Adrenal gland (tissue), 12 donors: ENCODE data around the gene AFMID. TPM values are rescaled to one million over a fixed set of nuclear protein-coding genes. Genes with fewer than 3 reads are reported as not detected.

Experiments used
- DNase-seq, 7 donors: peaks; one replicate each; pipeline ENCODE4 v3.0.0-alpha.2; 2019 to 2020
- H3K27ac ChIP-seq, 5 donors: fragments of 200-600 bp; sonication (generic) in 4 of 5; 1 replicate in 3 of 5; 2 replicates in 2 of 5; pipeline versions ENCODE4 v1.5.1 to v1.8.0; 2016 to 2020; ENCODE audit warnings: mild to moderate bottlenecking in 1 of 5
- H3K27me3 ChIP-seq: fragments of 200-600 bp; 2 replicates; pipeline ENCODE4 v1.8.0; 2021
- H3K36me3 ChIP-seq, 2 donors: fragments of 200-600 bp; replicated peaks in 1 of 2; 1 replicate in 1 of 2; 2 replicates in 1 of 2; pipeline versions ENCODE4 v1.5.1 to v1.8.0; 2018 to 2022
- H3K4me1 ChIP-seq, 2 donors: fragments of 200-600 bp; replicated peaks in 1 of 2; 1 replicate in 1 of 2; 2 replicates in 1 of 2; pipeline versions ENCODE4 v1.5.1 to v1.8.0; 2018 to 2021
- H3K4me3 ChIP-seq, 4 donors: fragments of 200-600 bp; sonication (generic) in 3 of 4; one replicate each; pipeline ENCODE4 v1.5.1; 2016 to 2018
- H3K9me3 ChIP-seq, 3 donors: fragments of 200-600 bp; sonication (generic) in 1 of 3; replicated peaks in 1 of 3; 1 replicate in 2 of 3; 2 replicates in 1 of 3; pipeline versions ENCODE4 v1.5.1 to v1.8.0; 2016 to 2021
- CTCF ChIP-seq, 6 experiments: fragments of 450-650 bp in 4 of 6; fragments of 200-600 bp in 2 of 6; sonication (generic) in 1 of 6; IDR thresholded peaks; 1 replicate in 5 of 6; 2 replicates in 1 of 6; pipeline versions ENCODE4 v1.5.1 to v1.8.0; 2016 to 2021; ENCODE audit warnings: antibody characterized with exemption in 6 of 6, mild to moderate bottlenecking in 2 of 6, moderate library complexity in 1 of 6
- POLR2A ChIP-seq, 2 donors: fragments of 450-650 bp; IDR thresholded peaks; one replicate each; pipeline ENCODE4 v1.6.1; 2017; ENCODE audit warnings: antibody characterized with exemption in 2 of 2, mild to moderate bottlenecking in 2 of 2, moderate library complexity in 1 of 2
- WGBS, 4 donors: extraction: QIAGEN DNeasy Blood & Tissue Kit in 2 of 4; methylation state at CpG; one replicate each; pipeline versions ENCODE4 v1.1.5 to v1.1.7; 2013 to 2017; 5-methylcytosine and 5-hydroxymethylcytosine counted together
- intact Hi-C, 2 donors: fragments of 100-400 bp; cut with DNase I; formaldehyde crosslinking; loops; one replicate each; pipeline versions ENCODE4 v1.14.1 to v1.15.0; 2022 to 2023
- polyA plus RNA-seq, 3 donors: library from polyadenylated mRNA; stranded (reverse); fragments of 200-250 nt in 2 of 3; fragments of 350-450 nt in 1 of 3; fragmentation: Illumina TruSeq in 1 of 3; extraction: RNeasy Lipid Tissue Mini Kit (QIAGEN cat#74804) in 1 of 3; gene quantifications; one replicate each; pipeline ENCODE4 v1.2.3, GENCODE V29; 2013 to 2014
- total RNA-seq, 9 donors: library from RNA; depleted of rRNA in 4 of 9; stranded (reverse); fragments of >200 nt in 4 of 9; fragments of 120-200 nt in 1 of 9; fragmentation: NEBNext Ultra II Directional in 1 of 9; extraction: Animal tissue kit (Norgen Biotek cat#: 25700) in 1 of 9; gene quantifications; one replicate each; pipeline versions ENCODE4 v1.1.0 to v1.2.4, GENCODE V29; 2013 to 2023
- donor health status: healthy with polysubstance abuse.
- donor health status: Bipolar disorder and iron deficiency.
- donor health status: DM: yes; HTN: yes; CAD: no.
- donor health status: DM: no; HTN: no; CAD: no.
- donor health status: DM: no; HTN: no; CAD: no.
- donor health status: DM: yes; HTN: yes; CAD: no.

Gene AFMID
- total and polyA plus RNA-seq, 12 donors = 4.5 to 32.9 (median 16.9) TPM

- Histone ChIP-seq H3K9me3 (no peaks in the 10 kb centered on the region), H3K4me1 (no peaks in the 10 kb centered on the region), H3K27me3 (no peaks in the 10 kb centered on the region), H3K4me3 (no peak overlapping the region), H3K36me3 (no peaks in the 10 kb centered on the region), H3K27ac (no peak overlapping the region)
- intact Hi-C loops = no loop called here
- DNase-seq = no peak
- TF ChIP-seq CTCF (IDR thresholded peaks at IDR 0.05) (no peak), POLR2A (IDR thresholded peaks at IDR 0.05) (no peak)
- 82 to 88% (median 85%) methylated on average over 6 to 9 of the region's 9 CpGs for WGBS, 4 donors
Measured at GRCh38 chr17:78240839-78241238, 53.7 kb downstream of the AFMID start.

- peak in 2 of 7 donors; percentile 54 to 80 for DNase-seq
- Histone ChIP-seq H3K27me3 (no peaks in the 10 kb centered on the region), H3K4me1 (no peaks in the 10 kb centered on the region), H3K36me3 (no peaks in the 10 kb centered on the region), H3K4me3 (no peak overlapping the region), H3K9me3 (no peaks in the 10 kb centered on the region), H3K27ac (no peak overlapping the region)
- TF ChIP-seq POLR2A (IDR thresholded peaks at IDR 0.05) (no peak), CTCF (IDR thresholded peaks at IDR 0.05) (no peak)
- 70 to 87% (median 77%) methylated on average over 10 to 13 of the region's 13 CpGs for WGBS, 4 donors
- intact Hi-C loops = no loop called here
Measured at GRCh38 chr17:78241277-78242023, 54.3 kb downstream of the AFMID start.

DNA sequence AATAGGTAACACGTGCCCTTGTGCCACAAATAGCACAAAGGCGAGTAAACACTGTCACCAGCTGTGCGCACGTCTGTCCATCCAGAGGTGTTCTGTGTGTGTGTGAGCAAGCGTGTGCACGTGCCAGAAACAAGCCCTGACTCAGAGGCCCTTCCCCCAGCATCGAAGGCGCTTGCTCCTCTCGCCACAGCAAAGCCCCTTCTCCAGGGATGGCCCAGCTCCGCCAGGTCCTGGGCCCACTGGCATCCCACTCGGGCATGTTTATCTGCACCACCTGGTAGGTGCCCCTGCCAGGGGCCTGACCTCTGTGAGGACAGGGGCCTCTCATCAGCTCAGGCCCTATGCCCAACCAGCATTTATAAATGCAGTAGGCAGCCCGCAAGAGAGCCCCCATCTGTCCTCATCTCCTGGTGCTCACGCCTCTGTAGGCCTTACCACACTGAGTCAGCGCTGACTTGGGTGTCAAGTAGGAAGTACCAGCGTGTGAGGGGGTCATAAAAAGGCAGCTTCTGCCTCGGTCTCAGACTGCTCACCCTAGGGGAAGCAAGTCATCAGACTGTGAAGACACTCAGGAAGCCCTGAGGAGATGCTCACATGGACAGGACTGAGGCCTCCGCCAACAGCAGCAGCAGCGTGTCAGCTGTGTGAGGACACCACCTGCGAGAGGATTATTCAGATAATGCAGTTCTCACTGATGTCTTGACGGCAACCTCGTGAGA lies 55.0 kb downstream of the AFMID start:
- no peak overlapping the region for H3K4me3 ChIP-seq
- TF ChIP-seq CTCF (IDR thresholded peaks at IDR 0.05) = no peak
- TF ChIP-seq POLR2A (IDR thresholded peaks at IDR 0.05) = no peak
- no peaks in the 10 kb centered on the region for H3K36me3 ChIP-seq
- no peaks in the 10 kb centered on the region for H3K4me1 ChIP-seq
- WGBS, 4 donors = 79 to 92% (median 81%) methylated on average over 14 to 21 of the region's 21 CpGs
- no peaks in the 10 kb centered on the region for H3K27me3 ChIP-seq
- H3K27ac ChIP-seq = no peak overlapping the region
- intact Hi-C loops = no loop called here
- no peaks in the 10 kb centered on the region for H3K9me3 ChIP-seq
- no peak for DNase-seq

- Histone ChIP-seq H3K4me1 (peaks cover 0 to 6% of the 10 kb centered on the region in 2 donors), H3K27ac (peak overlapping the region in 1 of 5 donors; percentile 65), H3K4me3 (no peak overlapping the region), H3K27me3 (no peaks in the 10 kb centered on the region), H3K36me3 (no peaks in the 10 kb centered on the region), H3K9me3 (no peaks in the 10 kb centered on the region)
- TF ChIP-seq CTCF (IDR thresholded peaks at IDR 0.05) (no peak), POLR2A (IDR thresholded peaks at IDR 0.05) (no peak)
- no peak for DNase-seq
- WGBS, 4 donors = 79 to 87% (median 82%) methylated on average over 8 of the region's 8 CpGs
- intact Hi-C loops = no loop called here
Measured at GRCh38 chr17:78247304-78247703, 60.1 kb downstream of the AFMID start.
